ENCODE data around the gene TDRD10. TPM values are rescaled to one million over a fixed set of nuclear protein-coding genes. Genes with fewer than 3 reads are reported as not detected.

The TDRD10 gene
- total and polyA plus RNA-seq, 2 experiments from 2014 or later: not detected

DNA sequence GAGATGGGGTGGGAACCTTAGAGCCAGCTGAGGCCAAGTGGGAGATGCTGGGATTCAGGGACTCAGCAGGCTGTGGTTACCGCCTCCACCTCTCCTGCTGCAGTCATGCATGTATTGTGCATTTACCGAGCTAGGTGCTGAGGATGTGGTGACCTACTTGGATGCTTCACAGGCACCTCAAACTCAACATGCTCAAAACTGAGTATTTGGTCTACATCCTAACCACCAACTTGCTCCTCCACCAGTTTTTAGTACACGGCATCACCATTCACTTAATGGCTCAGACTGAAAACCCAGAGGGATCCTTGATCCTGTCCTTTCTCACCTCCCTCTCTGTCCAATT lies 71.1 kb downstream of the TDRD10 start:
- H3K4me3 ChIP-seq: no peak overlapping the region
- H4K20me1 ChIP-seq (ENCODE audit: insufficient read depth): no peaks in the 10 kb centered on the region
- H3K27me3 ChIP-seq (replicated peaks; ENCODE audit: insufficient read depth): no peaks in the 10 kb centered on the region
- no peaks in the 10 kb centered on the region for H3K9me2 ChIP-seq (ENCODE audit: insufficient read depth)
- peaks cover 12% of the 10 kb centered on the region; the same call in 1 of the 2 replicates for H3F3A ChIP-seq (ENCODE audit: insufficient read depth)
- H3K4me1 ChIP-seq (ENCODE audit: insufficient read depth): no peaks in the 10 kb centered on the region
- no peak for TF ChIP-seq EZH2 (IDR thresholded peaks at IDR 0.05; ENCODE audit: insufficient read depth, poor library complexity, severe bottlenecking)
- TF ChIP-seq EZH2phosphoT487 (IDR thresholded peaks at IDR 0.05; ENCODE audit: insufficient read depth, low read depth): no peak
- WGBS, 2 experiments (ENCODE audit: low coverage in 1 of 2, low lambda C conversion rate in 2 of 2, missing lambda C conversion rate in 2 of 2): 61 to 67% methylated on average over 3 of the region's 3 CpGs
- H3K4me2 ChIP-seq (ENCODE audit: unreplicated experiment): no peak overlapping the region
- H3K27ac ChIP-seq: no peak overlapping the region
- in situ Hi-C loops (cut with MboI): no loop called here
- H3K79me2 ChIP-seq (ENCODE audit: insufficient read depth): no peaks in the 10 kb centered on the region
- no peaks in the 10 kb centered on the region for H3K36me3 ChIP-seq (ENCODE audit: low read depth)
- no peak for DNase-seq
- no peaks in the 10 kb centered on the region for H3K9me3 ChIP-seq (ENCODE audit: low read depth)
- H3K9ac ChIP-seq: no peak overlapping the region
- H2AFZ ChIP-seq: no peak overlapping the region

DNA sequence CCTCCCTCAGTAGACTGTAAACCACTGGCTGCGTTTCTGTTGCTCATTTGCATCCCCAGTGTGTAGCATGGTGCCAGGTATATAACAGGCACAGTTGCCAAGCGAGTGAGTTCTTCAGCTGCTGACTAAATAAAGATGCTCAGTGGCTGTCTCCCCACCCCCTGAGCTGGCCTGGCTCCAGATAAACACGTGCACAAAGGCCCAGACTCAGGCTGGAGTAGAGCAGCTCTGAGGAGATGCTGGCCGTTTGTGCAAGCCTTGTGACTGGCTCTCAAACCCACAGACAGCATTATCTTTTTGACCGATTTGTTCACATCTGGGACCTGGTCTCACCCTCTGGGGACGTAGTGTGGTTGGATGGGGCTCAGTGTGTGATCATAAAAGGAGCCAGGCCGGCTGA lies 72.7 kb downstream of the TDRD10 start:
- Histone ChIP-seq H3K9ac (no peak overlapping the region), H2AFZ (no peak overlapping the region), H4K20me1 (ENCODE audit: insufficient read depth) (no peaks in the 10 kb centered on the region), H3K4me2 (ENCODE audit: unreplicated experiment) (no peak overlapping the region), H3K4me3 (no peak overlapping the region), H3F3A (ENCODE audit: insufficient read depth) (peaks cover 12% of the 10 kb centered on the region; the same call in 1 of the 2 replicates), H3K9me3 (ENCODE audit: low read depth) (no peaks in the 10 kb centered on the region), H3K4me1 (ENCODE audit: insufficient read depth) (no peaks in the 10 kb centered on the region), H3K9me2 (ENCODE audit: insufficient read depth) (no peaks in the 10 kb centered on the region), H3K27me3 (replicated peaks; ENCODE audit: insufficient read depth) (no peaks in the 10 kb centered on the region), H3K27ac (no peak overlapping the region), H3K79me2 (ENCODE audit: insufficient read depth) (no peaks in the 10 kb centered on the region), H3K36me3 (ENCODE audit: low read depth) (no peaks in the 10 kb centered on the region; the same call in 1 of the 2 replicates)
- TF ChIP-seq EZH2phosphoT487 (IDR thresholded peaks at IDR 0.05; ENCODE audit: insufficient read depth, low read depth): no peak
- no peak for TF ChIP-seq EZH2 (IDR thresholded peaks at IDR 0.05; ENCODE audit: insufficient read depth, poor library complexity, severe bottlenecking)
- DNase-seq: peak; percentile 60
- WGBS, 2 experiments (ENCODE audit: low coverage in 1 of 2, low lambda C conversion rate in 2 of 2, missing lambda C conversion rate in 2 of 2): 1 to 4% methylated on average over 7 of the region's 7 CpGs
- in situ Hi-C loops (cut with MboI): no loop called here

DNA sequence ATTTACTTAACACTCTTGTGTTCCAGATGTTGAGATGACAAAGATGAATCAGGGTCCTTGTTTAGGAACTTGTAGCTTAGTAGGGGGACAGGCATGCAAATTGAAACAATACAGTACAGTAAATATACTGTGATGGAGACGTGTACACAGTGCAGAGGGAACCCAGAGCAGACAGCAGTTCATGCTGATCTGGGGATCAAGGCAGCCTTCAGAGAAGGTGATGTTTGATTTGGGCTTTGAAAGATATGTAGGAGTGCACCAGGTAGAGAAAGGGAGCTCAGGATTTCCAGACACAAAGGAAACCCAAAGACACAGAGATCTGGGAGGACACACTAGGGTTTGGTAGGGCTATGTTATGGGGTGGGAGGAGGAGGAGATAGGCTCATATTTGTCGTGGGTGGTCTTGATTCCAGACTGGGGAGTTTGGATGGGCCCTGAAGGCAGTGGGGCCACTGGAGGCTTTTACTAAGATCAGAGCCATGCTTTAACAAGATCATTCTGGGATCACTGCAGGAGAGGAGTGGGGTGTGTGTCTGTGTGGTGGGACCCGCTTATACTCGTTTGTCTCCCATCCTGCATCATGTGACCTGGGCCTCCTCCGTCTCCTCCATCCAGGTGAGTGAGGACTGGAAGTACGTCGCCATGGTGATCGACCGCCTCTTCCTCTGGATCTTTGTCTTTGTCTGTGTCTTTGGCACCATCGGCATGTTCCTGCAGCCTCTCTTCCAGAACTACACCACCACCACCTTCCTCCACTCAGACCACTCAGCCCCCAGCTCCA lies 73.3 kb downstream of the TDRD10 start:
- TF ChIP-seq EZH2 (IDR thresholded peaks at IDR 0.05; ENCODE audit: insufficient read depth, poor library complexity, severe bottlenecking) (no peak), EZH2phosphoT487 (IDR thresholded peaks at IDR 0.05; ENCODE audit: insufficient read depth, low read depth) (no peak)
- Histone ChIP-seq H3K36me3 (ENCODE audit: low read depth) (no peaks in the 10 kb centered on the region; the same call in 1 of the 2 replicates), H3K4me3 (no peak overlapping the region), H3K9ac (no peak overlapping the region), H4K20me1 (ENCODE audit: insufficient read depth) (no peaks in the 10 kb centered on the region), H2AFZ (no peak overlapping the region), H3K27ac (no peak overlapping the region), H3K9me2 (ENCODE audit: insufficient read depth) (no peaks in the 10 kb centered on the region), H3K9me3 (ENCODE audit: low read depth) (no peaks in the 10 kb centered on the region), H3K4me2 (ENCODE audit: unreplicated experiment) (no peak overlapping the region), H3K79me2 (ENCODE audit: insufficient read depth) (no peaks in the 10 kb centered on the region), H3K4me1 (ENCODE audit: insufficient read depth) (no peaks in the 10 kb centered on the region), H3K27me3 (replicated peaks; ENCODE audit: insufficient read depth) (no peaks in the 10 kb centered on the region), H3F3A (ENCODE audit: insufficient read depth) (peaks cover 12% of the 10 kb centered on the region; the same call in 1 of the 2 replicates)
- in situ Hi-C loops (cut with MboI): no loop called here
- DNase-seq: no peak
- 64 to 68% methylated on average over 10 of the region's 10 CpGs for WGBS, 2 experiments (ENCODE audit: low coverage in 1 of 2, low lambda C conversion rate in 2 of 2, missing lambda C conversion rate in 2 of 2)

DNA sequence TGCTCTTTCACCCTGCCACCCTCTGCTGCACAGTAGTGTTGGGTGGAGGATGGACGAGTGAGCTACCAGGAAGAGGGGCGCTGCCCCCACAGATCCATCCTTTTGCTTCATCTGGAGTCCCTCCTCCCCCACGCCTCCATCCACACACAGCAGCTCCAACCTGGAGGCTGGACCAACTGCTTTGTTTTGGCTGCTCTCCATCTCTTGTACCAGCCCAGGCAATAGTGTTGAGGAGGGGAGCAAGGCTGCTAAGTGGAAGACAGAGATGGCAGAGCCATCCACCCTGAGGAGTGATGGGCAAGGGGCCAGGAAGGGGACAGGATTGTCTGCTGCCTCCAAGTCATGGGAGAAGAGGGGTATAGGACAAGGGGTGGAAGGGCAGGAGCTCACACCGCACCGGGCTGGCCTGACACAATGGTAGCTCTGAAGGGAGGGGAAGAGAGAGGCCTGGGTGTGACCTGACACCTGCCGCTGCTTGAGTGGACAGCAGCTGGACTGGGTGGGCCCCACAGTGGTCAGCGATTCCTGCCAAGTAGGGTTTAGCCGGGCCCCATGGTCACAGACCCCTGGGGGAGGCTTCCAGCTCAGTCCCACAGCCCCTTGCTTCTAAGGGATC lies 74.0 kb downstream of the TDRD10 start:
- H3K9me2 ChIP-seq (ENCODE audit: insufficient read depth): no peaks in the 10 kb centered on the region
- H3F3A ChIP-seq (ENCODE audit: insufficient read depth): peaks cover 12% of the 10 kb centered on the region; the same call in 1 of the 2 replicates
- no peaks in the 10 kb centered on the region for H3K4me1 ChIP-seq (ENCODE audit: insufficient read depth)
- no peak overlapping the region for H3K27ac ChIP-seq
- no peak overlapping the region for H2AFZ ChIP-seq
- H3K27me3 ChIP-seq (replicated peaks; ENCODE audit: insufficient read depth): no peaks in the 10 kb centered on the region
- no peak overlapping the region for H3K9ac ChIP-seq
- 84 to 97% methylated on average over 8 of the region's 8 CpGs for WGBS, 2 experiments (ENCODE audit: low coverage in 1 of 2, low lambda C conversion rate in 2 of 2, missing lambda C conversion rate in 2 of 2)
- no peaks in the 10 kb centered on the region for H3K9me3 ChIP-seq (ENCODE audit: low read depth)
- H3K79me2 ChIP-seq (ENCODE audit: insufficient read depth): no peaks in the 10 kb centered on the region
- no peak overlapping the region for H3K4me2 ChIP-seq (ENCODE audit: unreplicated experiment)
- H3K36me3 ChIP-seq (ENCODE audit: low read depth): no peaks in the 10 kb centered on the region; the same call in 1 of the 2 replicates
- H3K4me3 ChIP-seq: no peak overlapping the region
- in situ Hi-C loops (cut with MboI): no loop called here
- no peak for TF ChIP-seq EZH2phosphoT487 (IDR thresholded peaks at IDR 0.05; ENCODE audit: insufficient read depth, low read depth)
- no peak for TF ChIP-seq EZH2 (IDR thresholded peaks at IDR 0.05; ENCODE audit: insufficient read depth, poor library complexity, severe bottlenecking)
- H4K20me1 ChIP-seq (ENCODE audit: insufficient read depth): no peaks in the 10 kb centered on the region
- no peak for DNase-seq

Measured in GM23248 (cell line).